Caco-2 (cell line): ENCODE measurements around the gene ELL2. TPM values are rescaled to one million over a fixed set of nuclear protein-coding genes. Genes with fewer than 3 reads are reported as not detected.
A peak's percentile ranks its signal among the peaks of the same experiment; 100 is the strongest.

ENCODE experiments used
- BruUV-seq: library from RNA; stranded (reverse); fragments of 400-500 nt; replicated peaks from 2 replicates; lab custom pipeline; 2021; lab: Mats Ljungman, UMichigan
- CTCF ChIA-PET: fragments of 300-600 bp; sonication (Branson Sonifier 250); formaldehyde crosslinking; loops from one replicate; lab custom pipeline; 2022; ENCODE audit warnings: antibody characterized with exemption; lab: Charles Lee
- POLR2A ChIA-PET: fragments of 300-600 bp; sonication (Branson Sonifier 250); formaldehyde crosslinking; loops from one replicate; lab custom pipeline; 2022; ENCODE audit warnings: antibody characterized with exemption; lab: Charles Lee
- DNase-seq, 2 experiments: peaks; one replicate each; pipeline versions ENCODE4 v3.0.0 to v3.0.0-alpha.2; 2020 to 2022
- H3K27me3 ChIP-seq: replicated peaks from 2 replicates; pipeline ENCODE4 v1.6.0; 2011; ENCODE audit warnings: low read length; ENCODE audit not compliant: control insufficient read depth, insufficient read depth
- H3K36me3 ChIP-seq: 2 replicates; pipeline ENCODE4 v1.5.1; 2011; ENCODE audit warnings: low read length; ENCODE audit not compliant: control insufficient read depth, insufficient read depth
- H3K4me1 ChIP-seq: fragments of 250-450 bp; sonication (Bioruptor Pico); 2 replicates; pipeline ENCODE4 v1.5.1; 2020; ENCODE audit warnings: mild to moderate bottlenecking
- H3K4me3 ChIP-seq: 2 replicates; pipeline ENCODE4 v1.5.1; 2011; ENCODE audit warnings: low read depth, mild to moderate bottlenecking, control low read depth, low read length
- H3K9me3 ChIP-seq: fragments of 250-450 bp; sonication (Bioruptor Pico); 2 replicates; pipeline ENCODE4 v1.5.1; 2020; ENCODE audit warnings: mild to moderate bottlenecking, moderate library complexity
- H3K27ac Mint-ChIP-seq: one replicate; pipeline ENCODE4 v1.8.0; 2022; ENCODE audit warnings: mixed read lengths; ENCODE audit not compliant: unreplicated experiment
- H3K27me3 Mint-ChIP-seq: one replicate; pipeline ENCODE4 v1.8.0; 2022; ENCODE audit warnings: mixed read lengths; ENCODE audit not compliant: insufficient read depth, unreplicated experiment
- H3K36me3 Mint-ChIP-seq: one replicate; pipeline ENCODE4 v1.8.0; 2022; ENCODE audit warnings: mild to moderate bottlenecking, mixed read lengths; ENCODE audit not compliant: insufficient read depth, unreplicated experiment
- H3K4me1 Mint-ChIP-seq: one replicate; pipeline ENCODE4 v1.8.0; 2022; ENCODE audit warnings: low read depth, mixed read lengths; ENCODE audit not compliant: unreplicated experiment
- H3K4me3 Mint-ChIP-seq: one replicate; pipeline ENCODE4 v1.8.0; 2022; ENCODE audit warnings: mild to moderate bottlenecking, moderate library complexity, mixed read lengths; ENCODE audit not compliant: unreplicated experiment
- H3K9me3 Mint-ChIP-seq: one replicate; pipeline ENCODE4 v1.8.0; 2022; ENCODE audit warnings: mixed read lengths; ENCODE audit not compliant: unreplicated experiment
- intact Hi-C: fragments of 100-400 bp; cut with micrococcal nuclease; formaldehyde crosslinking; loops from one replicate; pipeline ENCODE4 v1.10.0; 2022; ENCODE audit not compliant: unreplicated experiment
- total RNA-seq: library from RNA; stranded (reverse); gene quantifications from 2 replicates; pipeline ENCODE4 v1.2.3, GENCODE V29; 2022
- TF ChIP-seq, protein P1 (sequence below), 2 experiments: fragments of 200-600 bp in 1 of 2; IDR thresholded peaks; 1 replicate in 1 of 2; 2 replicates in 1 of 2; pipeline versions ENCODE4 v1.5.1 to v1.8.0; 2011 to 2022; ENCODE audit warnings: antibody characterized with exemption in 1 of 2, control low read depth in 1 of 2, inconsistent platforms in 1 of 2, low read depth in 1 of 2, low read length in 1 of 2, mild to moderate bottlenecking in 1 of 2, moderate library complexity in 1 of 2; ENCODE audit not compliant: insufficient read depth in 1 of 2, severe bottlenecking in 1 of 2, unreplicated experiment in 1 of 2

The ELL2 gene
- total RNA-seq, 1 experiment from 2014 or later = 81.0 TPM

GRCh38 chr5:95889076-95889475, 72.6 kb downstream of the ELL2 start:
- Mint-ChIP-seq H3K9me3 (no peaks in the 10 kb centered on the region), H3K27me3 (no peaks in the 10 kb centered on the region), H3K4me3 (no peak overlapping the region), H3K4me1 (peaks cover 14% of the 10 kb centered on the region), H3K27ac (no peak overlapping the region), H3K36me3 (peaks cover 36% of the 10 kb centered on the region)
- ChIA-PET CTCF (interaction anchor here (0.7 kb wide), 1 partner anchor 321 kb away, joined by 3 read pairs; no protein-coding TSS in a partner anchor), POLR2A (no interaction called here)
- TF ChIP-seq, protein P1, sequence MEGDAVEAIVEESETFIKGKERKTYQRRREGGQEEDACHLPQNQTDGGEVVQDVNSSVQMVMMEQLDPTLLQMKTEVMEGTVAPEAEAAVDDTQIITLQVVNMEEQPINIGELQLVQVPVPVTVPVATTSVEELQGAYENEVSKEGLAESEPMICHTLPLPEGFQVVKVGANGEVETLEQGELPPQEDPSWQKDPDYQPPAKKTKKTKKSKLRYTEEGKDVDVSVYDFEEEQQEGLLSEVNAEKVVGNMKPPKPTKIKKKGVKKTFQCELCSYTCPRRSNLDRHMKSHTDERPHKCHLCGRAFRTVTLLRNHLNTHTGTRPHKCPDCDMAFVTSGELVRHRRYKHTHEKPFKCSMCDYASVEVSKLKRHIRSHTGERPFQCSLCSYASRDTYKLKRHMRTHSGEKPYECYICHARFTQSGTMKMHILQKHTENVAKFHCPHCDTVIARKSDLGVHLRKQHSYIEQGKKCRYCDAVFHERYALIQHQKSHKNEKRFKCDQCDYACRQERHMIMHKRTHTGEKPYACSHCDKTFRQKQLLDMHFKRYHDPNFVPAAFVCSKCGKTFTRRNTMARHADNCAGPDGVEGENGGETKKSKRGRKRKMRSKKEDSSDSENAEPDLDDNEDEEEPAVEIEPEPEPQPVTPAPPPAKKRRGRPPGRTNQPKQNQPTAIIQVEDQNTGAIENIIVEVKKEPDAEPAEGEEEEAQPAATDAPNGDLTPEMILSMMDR (IDR thresholded peaks at IDR 0.05; ENCODE audit: insufficient read depth in 1 of 2, low read depth in 1 of 2, low read length in 1 of 2, severe bottlenecking in 1 of 2, unreplicated experiment in 1 of 2) = no peak
- H3K9me3 ChIP-seq = no peaks in the 10 kb centered on the region
- intact Hi-C loops = loop anchor here (10.0 kb wide), 1 partner anchor 226 kb away; no protein-coding TSS in a partner anchor
- H3K4me1 ChIP-seq = peaks cover 12% of the 10 kb centered on the region
- no TSS peak for BruUV-seq
- DNase-seq = no peak
- no peak overlapping the region for H3K4me3 ChIP-seq
- peaks cover 1% of the 10 kb centered on the region for H3K36me3 ChIP-seq
- H3K27me3 ChIP-seq = no peaks in the 10 kb centered on the region

- Histone ChIP-seq H3K36me3 (no peaks in the 10 kb centered on the region; the same call in none of the 2 replicates), H3K27me3 (no peaks in the 10 kb centered on the region), H3K4me1 (peaks cover 18% of the 10 kb centered on the region), H3K4me3 (no peak overlapping the region), H3K9me3 (no peaks in the 10 kb centered on the region)
- H3K9me3 Mint-ChIP-seq = no peaks in the 10 kb centered on the region
- TSS peak; percentile 16 for BruUV-seq
- TF ChIP-seq, protein P1 (IDR thresholded peaks at IDR 0.05; ENCODE audit: insufficient read depth in 1 of 2, low read depth in 1 of 2, low read length in 1 of 2, severe bottlenecking in 1 of 2, unreplicated experiment in 1 of 2) = no peak
- POLR2A ChIA-PET = no interaction called here
- no peak overlapping the region for H3K4me3 Mint-ChIP-seq
- H3K4me1 Mint-ChIP-seq = peaks cover 25% of the 10 kb centered on the region
- H3K36me3 Mint-ChIP-seq = peaks cover 31% of the 10 kb centered on the region
- peak overlapping the region; percentile 74 for H3K27ac Mint-ChIP-seq
- no peaks in the 10 kb centered on the region for H3K27me3 Mint-ChIP-seq
- CTCF ChIA-PET = interaction anchor here (0.6 kb wide), 2 partner anchors 26 to 31 kb away, joined by 3 to 4 read pairs; no protein-coding TSS in a partner anchor
- intact Hi-C loops = loop anchor here (10.0 kb wide), 1 partner anchor 227 kb away; no protein-coding TSS in a partner anchor
- peak in 1 of 2 experiments; percentile 51 for DNase-seq
Measured at GRCh38 chr5:95887977-95888376, 73.7 kb downstream of the ELL2 start.

DNA sequence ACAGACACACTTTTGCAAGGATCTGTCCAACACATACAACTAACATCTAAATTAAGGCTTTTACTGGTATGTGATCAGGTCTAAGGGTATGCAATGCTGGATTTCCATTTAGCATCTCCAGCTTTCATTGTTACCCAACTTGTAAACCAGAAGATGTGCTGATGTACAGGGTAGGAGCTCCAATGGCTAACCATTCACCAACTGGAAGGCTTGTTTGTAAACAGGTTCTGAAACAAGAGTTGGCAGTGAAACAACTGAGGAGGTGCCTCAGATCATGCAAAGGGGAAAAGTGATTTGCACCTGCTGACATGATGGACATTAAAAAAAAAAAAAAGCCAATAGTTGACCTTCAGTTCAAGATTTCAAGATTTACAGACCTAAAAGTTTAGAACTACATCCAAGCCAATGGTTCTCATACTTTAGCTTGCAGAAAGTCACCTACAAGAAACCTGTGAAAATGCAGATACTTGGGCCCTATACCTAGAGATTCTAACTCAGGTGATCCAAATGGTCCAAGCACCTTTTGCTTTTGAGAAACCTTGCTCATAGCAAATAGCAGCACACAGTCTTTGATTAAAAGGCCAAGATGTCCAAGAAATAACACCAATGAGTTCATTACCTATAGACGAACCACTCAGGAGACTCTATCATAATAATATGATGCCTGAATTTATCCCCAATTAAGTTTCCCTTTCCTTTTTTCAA, 75.2 kb downstream of the ELL2 start:
- CTCF ChIA-PET = no interaction called here
- H3K4me1 Mint-ChIP-seq = peaks cover 27% of the 10 kb centered on the region

More for the DNA sequence above, 75.2 kb downstream of the ELL2 start:
- Mint-ChIP-seq H3K36me3 (peaks cover 27% of the 10 kb centered on the region), H3K4me3 (no peak overlapping the region), H3K9me3 (no peaks in the 10 kb centered on the region), H3K27me3 (no peaks in the 10 kb centered on the region), H3K27ac (no peak overlapping the region)
- Histone ChIP-seq H3K4me3 (no peak overlapping the region), H3K36me3 (no peaks in the 10 kb centered on the region; the same call in none of the 2 replicates), H3K9me3 (no peaks in the 10 kb centered on the region), H3K4me1 (peaks cover 18% of the 10 kb centered on the region), H3K27me3 (no peaks in the 10 kb centered on the region)
- TF ChIP-seq, protein P1 (IDR thresholded peaks at IDR 0.05; ENCODE audit: insufficient read depth in 1 of 2, low read depth in 1 of 2, low read length in 1 of 2, severe bottlenecking in 1 of 2, unreplicated experiment in 1 of 2) = no peak
- DNase-seq = no peak
- POLR2A ChIA-PET = interaction anchor here (0.7 kb wide), 1 partner anchor 127 kb away, joined by 4 read pairs; no protein-coding TSS in a partner anchor
- intact Hi-C loops = loop anchor here (10.0 kb wide), 1 partner anchor 228 kb away; no protein-coding TSS in a partner anchor
- BruUV-seq = no TSS peak
